Suprapubic skin (tissue), 4 donors: ENCODE data around the gene CELSR2. TPM values are rescaled to one million over a fixed set of nuclear protein-coding genes. Genes with fewer than 3 reads are reported as not detected.

Experiments used
- DNase-seq, 2 donors: peaks; one replicate each; pipeline ENCODE4 v3.0.0-alpha.2; 2019; ENCODE audit warnings: low spot score in 2 of 2
- H3K27ac ChIP-seq: fragments of 200-600 bp; sonication (generic); one replicate; pipeline ENCODE4 v1.5.1; 2019
- H3K27me3 ChIP-seq: fragments of 200-600 bp; sonication (generic); one replicate; pipeline ENCODE4 v1.5.1; 2019
- H3K36me3 ChIP-seq: fragments of 200-600 bp; sonication (generic); one replicate; pipeline ENCODE4 v1.5.1; 2019
- H3K4me1 ChIP-seq: fragments of 200-600 bp; sonication (generic); one replicate; pipeline ENCODE4 v1.5.1; 2019
- H3K4me3 ChIP-seq: fragments of 200-600 bp; sonication (generic); one replicate; pipeline ENCODE4 v1.5.1; 2019; ENCODE audit warnings: mild to moderate bottlenecking
- H3K9me3 ChIP-seq: fragments of 200-600 bp; sonication (generic); one replicate; pipeline ENCODE4 v1.5.1; 2019
- CTCF ChIP-seq, 2 donors: fragments of 200-600 bp in 1 of 2; fragments of 450-650 bp in 1 of 2; sonication (generic) in 1 of 2; IDR thresholded peaks; one replicate each; pipeline ENCODE4 v1.5.1; 2016 to 2019; ENCODE audit warnings: antibody characterized with exemption in 2 of 2, mild to moderate bottlenecking in 1 of 2, moderate library complexity in 1 of 2
- EP300 ChIP-seq: sonication (generic); formaldehyde crosslinking; IDR thresholded peaks from one replicate; pipeline ENCODE4 v1.6.1; 2017; ENCODE audit warnings: antibody characterized with exemption
- POLR2A ChIP-seq, 2 donors: fragments of 450-650 bp; IDR thresholded peaks; one replicate each; pipeline ENCODE4 v1.6.1; 2017; ENCODE audit warnings: antibody characterized with exemption in 2 of 2, mild to moderate bottlenecking in 2 of 2, moderate library complexity in 2 of 2
- POLR2AphosphoS5 ChIP-seq, 3 donors: sonication (generic); formaldehyde crosslinking; IDR thresholded peaks; one replicate each; pipeline ENCODE4 v1.6.1; 2017; ENCODE audit warnings: antibody characterized with exemption in 3 of 3
- WGBS: methylation state at CpG from one replicate; pipeline ENCODE4 v1.1.5; 2018; 5-methylcytosine and 5-hydroxymethylcytosine counted together
- total RNA-seq, 4 donors: library from RNA; depleted of rRNA; stranded (reverse); fragments of >200 nt; gene quantifications; one replicate each; pipeline ENCODE4 v1.1.0, GENCODE V29; 2016

The CELSR2 gene
- total RNA-seq, 4 donors from 2014 or later, result 106 to 145 (median 129) TPM

DNA sequence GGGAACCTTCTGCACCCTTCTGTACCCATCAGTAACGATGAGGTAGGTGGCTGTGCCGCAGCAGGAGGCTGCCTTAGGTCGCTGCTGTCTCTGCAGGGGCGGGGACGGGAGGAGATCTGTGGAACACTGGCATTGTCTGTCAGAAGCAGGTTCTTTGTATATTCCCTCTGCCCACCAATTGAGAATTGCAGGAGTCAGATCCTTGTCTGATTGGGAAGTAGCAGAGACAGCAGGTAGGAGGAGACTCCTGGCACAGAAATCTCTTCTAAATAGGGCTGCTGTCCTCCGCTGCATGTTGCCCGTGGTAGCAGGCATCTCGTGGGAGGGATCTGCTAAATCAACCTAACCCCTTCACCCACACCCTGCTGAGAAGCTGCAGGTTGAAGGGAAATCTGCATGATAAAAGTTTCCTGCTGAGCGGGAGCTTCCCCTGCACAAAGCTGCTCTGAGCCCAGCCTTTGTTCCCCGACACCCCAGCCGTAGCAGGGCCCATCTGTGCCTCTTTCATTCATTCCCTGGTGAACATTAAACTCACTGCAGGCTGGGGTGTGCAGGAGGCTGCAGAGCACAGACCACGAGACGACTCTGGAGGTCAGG is 19.7 kb upstream of the CELSR2 start:
- Histone ChIP-seq H3K36me3 (peaks cover 73% of the 10 kb centered on the region), H3K27me3 (no peaks in the 10 kb centered on the region), H3K4me3 (no peak overlapping the region), H3K9me3 (no peaks in the 10 kb centered on the region), H3K27ac (no peak overlapping the region), H3K4me1 (peaks cover 6% of the 10 kb centered on the region)
- WGBS, result 79% methylated on average over 13 of the region's 13 CpGs
- no peak for DNase-seq
- no peak for TF ChIP-seq CTCF (IDR thresholded peaks at IDR 0.05)
- TF ChIP-seq POLR2AphosphoS5 (IDR thresholded peaks at IDR 0.05), result no peak
- no peak for TF ChIP-seq EP300
- no peak for TF ChIP-seq POLR2A (IDR thresholded peaks at IDR 0.05)

GRCh38 chr1:109231066-109231465 is 18.3 kb upstream of the CELSR2 start:
- no peak overlapping the region for H3K4me3 ChIP-seq
- H3K9me3 ChIP-seq, result no peaks in the 10 kb centered on the region
- no peaks in the 10 kb centered on the region for H3K27me3 ChIP-seq
- WGBS, result 90% methylated on average over 3 of the region's 3 CpGs
- no peak for DNase-seq
- no peak overlapping the region for H3K27ac ChIP-seq
- TF ChIP-seq CTCF (IDR thresholded peaks at IDR 0.05), result no peak
- TF ChIP-seq EP300, result no peak
- no peak for TF ChIP-seq POLR2A (IDR thresholded peaks at IDR 0.05)
- TF ChIP-seq POLR2AphosphoS5 (IDR thresholded peaks at IDR 0.05), result no peak
- no peaks in the 10 kb centered on the region for H3K4me1 ChIP-seq
- peaks cover 80% of the 10 kb centered on the region for H3K36me3 ChIP-seq

- H3K4me1 ChIP-seq, result peaks cover 15% of the 10 kb centered on the region
- no peak for DNase-seq
- no peak overlapping the region for H3K27ac ChIP-seq
- H3K9me3 ChIP-seq, result no peaks in the 10 kb centered on the region
- H3K4me3 ChIP-seq, result no peak overlapping the region
- peaks cover 92% of the 10 kb centered on the region for H3K36me3 ChIP-seq
- no peak for TF ChIP-seq POLR2AphosphoS5 (IDR thresholded peaks at IDR 0.05)
- TF ChIP-seq CTCF (IDR thresholded peaks at IDR 0.05), result no peak
- no peak for TF ChIP-seq POLR2A (IDR thresholded peaks at IDR 0.05)
- TF ChIP-seq EP300, result no peak
- WGBS, result 93% methylated on average over 3 of the region's 7 CpGs
- no peaks in the 10 kb centered on the region for H3K27me3 ChIP-seq
These were observed 14.2 kb upstream of the CELSR2 start for GRCh38 chr1:109235137-109235536.

DNA sequence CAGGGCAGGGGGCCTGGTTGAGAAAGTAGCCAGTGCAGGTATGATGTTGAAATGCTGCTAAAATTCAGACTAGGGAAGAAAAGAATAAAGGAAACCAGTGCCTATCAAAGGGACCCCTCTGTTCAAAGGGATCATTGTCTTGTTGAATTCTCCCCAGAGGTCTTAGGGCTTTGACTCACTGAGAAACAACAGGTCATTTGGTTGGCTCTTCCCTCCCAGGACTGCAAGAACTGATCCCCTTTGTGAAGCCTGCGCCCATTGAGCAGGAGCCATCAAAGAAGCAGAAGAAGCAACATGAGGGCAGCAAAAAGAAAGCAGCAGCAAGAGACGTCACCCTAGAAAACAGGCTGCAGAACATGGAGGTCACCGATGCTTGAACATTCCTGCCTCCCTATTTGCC is 11.8 kb upstream of the CELSR2 start:
- TF ChIP-seq POLR2A (IDR thresholded peaks at IDR 0.05) (no peak), POLR2AphosphoS5 (IDR thresholded peaks at IDR 0.05) (no peak), CTCF (IDR thresholded peaks at IDR 0.05) (no peak)
- H3K4me3 ChIP-seq, result no peak overlapping the region
- peaks cover 38% of the 10 kb centered on the region for H3K4me1 ChIP-seq
- peaks cover 68% of the 10 kb centered on the region for H3K36me3 ChIP-seq
- 100% methylated on average over 2 of the region's 3 CpGs for WGBS
- H3K27ac ChIP-seq, result no peak overlapping the region
- no peak for DNase-seq
- no peaks in the 10 kb centered on the region for H3K9me3 ChIP-seq
- no peaks in the 10 kb centered on the region for H3K27me3 ChIP-seq

DNA sequence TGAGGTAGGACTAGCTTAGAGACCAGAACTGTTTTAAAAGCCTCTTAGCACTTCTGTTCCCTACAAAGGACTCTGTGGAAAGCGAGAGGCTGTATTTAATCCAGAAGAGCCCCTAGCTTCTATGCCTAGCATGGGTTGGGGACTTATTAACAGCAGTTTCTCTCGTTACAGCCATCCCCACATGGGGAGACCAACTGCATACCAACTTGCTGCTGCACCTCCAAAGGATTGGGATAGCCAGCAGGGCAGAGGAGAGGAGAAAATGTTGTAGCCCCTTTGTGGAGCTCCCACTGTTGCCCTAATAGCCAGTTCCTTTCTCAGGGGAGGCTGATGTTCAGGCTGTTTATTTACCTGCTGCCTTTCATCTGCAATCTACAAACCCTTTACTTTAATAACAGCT is 11.0 kb upstream of the CELSR2 start:
- Histone ChIP-seq H3K4me3 (no peak overlapping the region), H3K36me3 (peaks cover 59% of the 10 kb centered on the region), H3K27me3 (no peaks in the 10 kb centered on the region), H3K27ac (no peak overlapping the region), H3K4me1 (peaks cover 40% of the 10 kb centered on the region), H3K9me3 (no peaks in the 10 kb centered on the region)
- no peak for DNase-seq
- 93% methylated on average over 2 of the region's 2 CpGs for WGBS
- TF ChIP-seq POLR2AphosphoS5 (IDR thresholded peaks at IDR 0.05) (no peak), EP300 (no peak), POLR2A (IDR thresholded peaks at IDR 0.05) (no peak), CTCF (IDR thresholded peaks at IDR 0.05) (no peak)
